Peyer's patch (tissue), 4 donors: ENCODE data around the gene FAM200B.

Experiments
- CTCF ChIP-seq, 6 experiments: fragments of 450-650 bp in 4 of 6; fragments of 200-600 bp in 2 of 6; sonication (generic) in 1 of 6; IDR thresholded peaks; one replicate each; pipeline ENCODE4 v1.5.1; 2017 to 2019; ENCODE audit warnings: antibody characterized with exemption in 6 of 6, mild to moderate bottlenecking in 3 of 6, moderate library complexity in 1 of 6
- POLR2A ChIP-seq, 2 donors: fragments of 450-650 bp; IDR thresholded peaks; one replicate each; pipeline ENCODE4 v1.5.1; 2017; ENCODE audit warnings: antibody characterized with exemption in 2 of 2, mild to moderate bottlenecking in 2 of 2, moderate library complexity in 2 of 2

GRCh38 chr4:15653864-15654592, 27.6 kb upstream of the FAM200B start:
- no peak for TF ChIP-seq CTCF (IDR thresholded peaks at IDR 0.05)
- TF ChIP-seq POLR2A (IDR thresholded peaks at IDR 0.05) = no peak
